HepG2 (cell line): Measurements from ENCODE around the gene RHOC. TPM values are rescaled to one million over a fixed set of nuclear protein-coding genes. Genes with fewer than 3 reads are reported as not detected.

Source experiments
- CEBPG ChIP-seq: IDR thresholded peaks from 2 replicates; pipeline ENCODE4 v1.6.1; 2016
- FOXP1 ChIP-seq, 2 experiments: fragments of 450-650 bp in 1 of 2; IDR thresholded peaks; 2 replicates each; pipeline ENCODE4 v1.6.1; 2017 to 2018; ENCODE audit warnings: antibody characterized with exemption in 1 of 2
- KDM1A ChIP-seq: IDR thresholded peaks from 2 replicates; pipeline ENCODE4 v1.6.1; 2016; ENCODE audit warnings: missing compliant biosample characterization
- MIER3 ChIP-seq: IDR thresholded peaks from 2 replicates; pipeline ENCODE4 v1.6.1; 2016; ENCODE audit warnings: missing compliant biosample characterization, borderline replicate concordance
- MNT ChIP-seq: fragments of 450-650 bp; IDR thresholded peaks from 2 replicates; pipeline ENCODE4 v1.6.1; 2016
- NAIF1 ChIP-seq: sonication (generic); formaldehyde crosslinking; IDR thresholded peaks from 2 replicates; pipeline ENCODE4 v1.5.0; 2020; ENCODE audit warnings: mild to moderate bottlenecking, missing genetic modification reagents, borderline replicate concordance
- PTBP1 ChIP-seq: fragments of 200-400 bp; formaldehyde crosslinking; IDR thresholded peaks from 2 replicates; pipeline ENCODE4 v1.6.1; 2018; ENCODE audit warnings: low read length, low read depth; ENCODE audit not compliant: poor library complexity, severe bottlenecking
- SKI ChIP-seq: fragments of 450-650 bp; IDR thresholded peaks from one replicate; pipeline ENCODE4 v1.6.1; 2018; ENCODE audit warnings: mild to moderate bottlenecking; ENCODE audit not compliant: partially characterized antibody
- TFE3 ChIP-seq: IDR thresholded peaks from 2 replicates; pipeline ENCODE4 v1.6.1; 2016
- ZBTB40 ChIP-seq, 2 experiments: fragments of 450-650 bp in 1 of 2; sonication (generic) in 1 of 2; formaldehyde crosslinking in 1 of 2; IDR thresholded peaks; 2 replicates each; pipeline versions ENCODE4 v1.6.1 to v1.8.0; 2016 to 2022; ENCODE audit warnings: antibody characterized with exemption in 1 of 2, mild to moderate bottlenecking in 1 of 2, missing genetic modification reagents in 1 of 2
- ZFAT ChIP-seq: sonication (generic); formaldehyde crosslinking; conservative IDR thresholded peaks from 2 replicates; pipeline ENCODE4 v1.8.1; 2023; ENCODE audit warnings: missing genetic modification reagents, inconsistent platforms
- ZNF280D ChIP-seq: sonication (generic); formaldehyde crosslinking; IDR thresholded peaks from 2 replicates; pipeline ENCODE4 v1.5.1; 2020; ENCODE audit warnings: mild to moderate bottlenecking, missing genetic modification reagents
- ZNF672 ChIP-seq: sonication (generic); formaldehyde crosslinking; IDR thresholded peaks from 2 replicates; pipeline ENCODE4 v1.8.1; 2022; ENCODE audit warnings: missing genetic modification reagents
- polyA plus RNA-seq, 8 experiments: library from polyadenylated mRNA; depleted of rRNA in 3 of 8; stranded (reverse) in 7 of 8; unstranded in 1 of 8; fragments of >200 nt; fragmentation: Illumina TruSeq in 4 of 8; extraction: Trizol in 4 of 8; gene quantifications; 2 replicates each; pipeline versions ENCODE4 v1.2.1 to v1.2.3, GENCODE V29; 2011 to 2016; ENCODE audit warnings: low read depth in 4 of 8, missing spikeins in 1 of 8, mixed read lengths in 1 of 8; ENCODE audit not compliant: insufficient read depth in 1 of 8
- total RNA-seq, 5 experiments: library from RNA; depleted of rRNA; stranded (reverse); fragments of >200 nt; fragmentation: Illumina TruSeq; extraction: Trizol; gene quantifications; 2 replicates each; pipeline ENCODE4 v1.2.3, GENCODE V29; 2016; ENCODE audit warnings: low read depth in 1 of 5

Gene RHOC
- total and polyA plus RNA-seq, 2 of the 13 experiments (the other 11 are each of a cell fraction or from before 2014, with no cell fraction given), result 64.3 to 182 TPM

GRCh38 chr1:112707221-112708001 is 484 bp upstream of the RHOC start (continued):
- TF ChIP-seq ZBTB40 (IDR thresholded peaks at IDR 0.05), result no peak
- TF ChIP-seq ZBTB40 (CRISPR knock-in tag; IDR thresholded peaks at IDR 0.05), result no peak; the same call in 1 of the 2 replicates
- 0 out of 2 replicates have a peak, but pooled peaks have one; percentile 55 for TF ChIP-seq NAIF1 (CRISPR knock-in tag)
- TF ChIP-seq KDM1A, result no peak
- no peak for TF ChIP-seq ZNF672 (CRISPR knock-in tag)
- TF ChIP-seq TFE3 (CRISPR knock-in tag), result no peak
- TF ChIP-seq SKI, result peak; percentile 68
- no peak for TF ChIP-seq CEBPG (CRISPR knock-in tag)
- no peak for TF ChIP-seq FOXP1 (IDR thresholded peaks at IDR 0.05)
- no peak for TF ChIP-seq FOXP1 (CRISPR knock-in tag; IDR thresholded peaks at IDR 0.05)
- TF ChIP-seq MIER3 (CRISPR knock-in tag), result no peak
- no peak for TF ChIP-seq PTBP1
- TF ChIP-seq ZNF280D (CRISPR knock-in tag), result no peak
- no peak for TF ChIP-seq MNT
- TF ChIP-seq ZFAT (CRISPR knock-in tag), result no peak
